ENCODE measurements around the gene GPR161. TPM values are rescaled to one million over a fixed set of nuclear protein-coding genes. Genes with fewer than 3 reads are reported as not detected.

Gene GPR161
- total RNA-seq, 1 experiment from 2014 or later, result 13.7 TPM

- no peaks in the 10 kb centered on the region for H4K20me1 ChIP-seq (ENCODE audit: insufficient read depth)
- no TSS peak for BruUV-seq (replicated peaks)
- ChIA-PET RAD21 (ENCODE audit: low non-redundant PET in 1 of 2, low total read pairs in 2 of 2, uncharacterized antibody in 2 of 2, unreplicated experiment in 2 of 2) (no interaction called here), POLR2A (no interaction called here), CTCF (interaction anchor here (1.2 kb wide), 1 partner anchor 24 kb away, joined by 3 read pairs; no protein-coding TSS in a partner anchor)
- 0 out of 2 replicates have a peak, but pooled peaks have one; percentile 31 for ATAC-seq
- no peaks in the 10 kb centered on the region for H3K36me3 ChIP-seq (ENCODE audit: control insufficient read depth in 1 of 2, insufficient read depth in 2 of 2, low read length in 2 of 2)
- H3K27me3 ChIP-seq (ENCODE audit: insufficient read depth, low read length), result no peaks in the 10 kb centered on the region
- TF ChIP-seq JUND (IDR thresholded peaks at IDR 0.05), result no peak
- no peak for TF ChIP-seq SIN3A (IDR thresholded peaks at IDR 0.05; ENCODE audit: low read depth)
- no peak for TF ChIP-seq EZH2 (IDR thresholded peaks at IDR 0.05)
- no peak for TF ChIP-seq RAD21 (IDR thresholded peaks at IDR 0.05; ENCODE audit: low read depth)
- TF ChIP-seq MAX (IDR thresholded peaks at IDR 0.05), result no peak
- H3K4me2 ChIP-seq (ENCODE audit: low read length), result no peak overlapping the region
- no peak overlapping the region for H2AFZ ChIP-seq (ENCODE audit: low read depth, low read length, poor library complexity, severe bottlenecking)
- no peaks in the 10 kb centered on the region for H3K9me2 ChIP-seq (ENCODE audit: insufficient read depth)
- H3K9ac ChIP-seq (ENCODE audit: low read length), result no peak overlapping the region
- peaks cover 7 to 23% of the 10 kb centered on the region in 2 experiments; a peak in 3 of 4 replicates for H3K4me1 ChIP-seq (ENCODE audit: control insufficient read depth in 1 of 2, insufficient read depth in 2 of 2, low read length in 2 of 2)
- intact Hi-C loops (cut with micrococcal nuclease), result no loop called here
- no peak overlapping the region for H3K4me3 ChIP-seq (replicated peaks in 1 of 2; ENCODE audit: low read depth in 1 of 2, low read length in 2 of 2)
- H3K79me2 ChIP-seq (ENCODE audit: insufficient read depth, low read length), result no peaks in the 10 kb centered on the region
- no peak overlapping the region for H3K27ac ChIP-seq (ENCODE audit: low read depth, low read length)
- H3K9me3 ChIP-seq (ENCODE audit: control insufficient read depth in 1 of 2, insufficient read depth in 1 of 2, low read depth in 1 of 2, low read length in 2 of 2), result no peaks in the 10 kb centered on the region
- no peak for DNase-seq (ENCODE audit: low read depth, low spot score)
Observed at GRCh38 chr1:168086438-168086837, 50.3 kb downstream of the GPR161 start.

- H3K79me2 ChIP-seq (ENCODE audit: insufficient read depth, low read length), result no peaks in the 10 kb centered on the region
- CTCF ChIA-PET, result interaction anchor here (0.6 to 1.4 kb wide), 7 partner anchors 8 to 149 kb away, joined by 3 to 4 read pairs (median 3); no protein-coding TSS in a partner anchor
- RAD21 ChIA-PET (ENCODE audit: low non-redundant PET in 1 of 2, low total read pairs in 2 of 2, uncharacterized antibody in 2 of 2, unreplicated experiment in 2 of 2), result interaction anchor here in 1 of 2 experiments (0.7 kb wide), 1 partner anchor 361 kb away, joined by 3 read pairs; no protein-coding TSS in a partner anchor
- no peaks in the 10 kb centered on the region for H4K20me1 ChIP-seq (ENCODE audit: insufficient read depth)
- TF ChIP-seq EZH2 (IDR thresholded peaks at IDR 0.05) (no peak), REST (IDR thresholded peaks at IDR 0.05; ENCODE audit: low read depth) (no peak), RAD21 (IDR thresholded peaks at IDR 0.05; ENCODE audit: low read depth) (no peak), EGR1 (IDR thresholded peaks at IDR 0.05; ENCODE audit: low read depth) (no peak), ZFX (IDR thresholded peaks at IDR 0.05) (no peak), CBX3 (IDR thresholded peaks at IDR 0.05; ENCODE audit: low read depth) (no peak), POLR2A (IDR thresholded peaks at IDR 0.05; ENCODE audit: borderline replicate concordance, extremely low read depth, insufficient read depth, insufficient read length) (no peak), POLR2AphosphoS5 (IDR thresholded peaks at IDR 0.05; ENCODE audit: low read depth, low read length) (no peak), ATF3 (IDR thresholded peaks at IDR 0.05) (no peak), ZNF274 (IDR thresholded peaks at IDR 0.05; ENCODE audit: low read depth, low read length) (no peak), YY1 (IDR thresholded peaks at IDR 0.05; ENCODE audit: extremely low read depth, insufficient replicate concordance, low read depth, low read length) (no peak), FOSL1 (IDR thresholded peaks at IDR 0.05; ENCODE audit: low read depth) (no peak), CEBPB (IDR thresholded peaks at IDR 0.05; ENCODE audit: low read depth) (no peak), EZH2phosphoT487 (IDR thresholded peaks at IDR 0.05; ENCODE audit: borderline replicate concordance) (no peak), JUND (IDR thresholded peaks at IDR 0.05) (no peak)
- H3K36me3 ChIP-seq (ENCODE audit: control insufficient read depth in 1 of 2, insufficient read depth in 2 of 2, low read length in 2 of 2), result no peaks in the 10 kb centered on the region
- no peak overlapping the region for H3K9ac ChIP-seq (ENCODE audit: low read length)
- no peaks in the 10 kb centered on the region for H3K9me3 ChIP-seq (ENCODE audit: control insufficient read depth in 1 of 2, insufficient read depth in 1 of 2, low read depth in 1 of 2, low read length in 2 of 2)
- H3K4me3 ChIP-seq (replicated peaks in 1 of 2; ENCODE audit: low read depth in 1 of 2, low read length in 2 of 2), result no peak overlapping the region
- POLR2A ChIA-PET, result no interaction called here
- H3K27ac ChIP-seq (ENCODE audit: low read depth, low read length), result no peak overlapping the region
- H3K4me2 ChIP-seq (ENCODE audit: low read length), result no peak overlapping the region
- H3K4me1 ChIP-seq (ENCODE audit: control insufficient read depth in 1 of 2, insufficient read depth in 2 of 2, low read length in 2 of 2), result peaks cover 9 to 32% of the 10 kb centered on the region in 2 experiments; a peak in 3 of 4 replicates
- no peaks in the 10 kb centered on the region for H3K27me3 ChIP-seq (ENCODE audit: insufficient read depth, low read length)
- no peak overlapping the region for H2AFZ ChIP-seq (ENCODE audit: low read depth, low read length, poor library complexity, severe bottlenecking)
- BruUV-seq (replicated peaks), result no TSS peak
- no peaks in the 10 kb centered on the region for H3K9me2 ChIP-seq (ENCODE audit: insufficient read depth)
- ATAC-seq (no peak), DNase-seq (ENCODE audit: low read depth, low spot score) (no peak)
- intact Hi-C loops (cut with micrococcal nuclease), result loop anchor here (2.0 kb wide), 1 partner anchor 237 kb away; no protein-coding TSS in a partner anchor
Observed at GRCh38 chr1:168085401-168085872, 51.3 kb downstream of the GPR161 start.
